NCI-H1417 (cell line): Measurements from ENCODE around the gene AZI2.

ENCODE experiments used
- DNase-seq, 3 experiments: peaks; one replicate each; lab custom pipeline; 2025; lab: John Stamatoyannopoulos, UW

The AZI2 gene

GRCh38 chr3:28300345-28300962 lies 48.2 kb downstream of the AZI2 start:
- DNase-seq, result no peak

GRCh38 chr3:28299705-28300104 lies 48.9 kb downstream of the AZI2 start:
- no peak for DNase-seq

GRCh38 chr3:28295898-28296490 lies 52.6 kb downstream of the AZI2 start:
- no peak for DNase-seq

GRCh38 chr3:28294667-28295413 lies 53.8 kb downstream of the AZI2 start:
- DNase-seq, result no peak

- no peak for DNase-seq
Measured at GRCh38 chr3:28292622-28293021, 56.0 kb downstream of the AZI2 start.

- no peak for DNase-seq
Measured at GRCh38 chr3:28291577-28291976, 57.0 kb downstream of the AZI2 start.

GRCh38 chr3:28290863-28291300 lies 57.7 kb downstream of the AZI2 start:
- DNase-seq, result no peak

- no peak for DNase-seq
Measured at GRCh38 chr3:28287046-28287445, 61.6 kb downstream of the AZI2 start.

- DNase-seq, result peak in 2 of 3 experiments; percentile 1 to 58
Measured at GRCh38 chr3:28286595-28286994, 62.0 kb downstream of the AZI2 start.

GRCh38 chr3:28280781-28281180 lies 67.8 kb downstream of the AZI2 start:
- DNase-seq, result no peak

GRCh38 chr3:28279770-28280169 lies 68.9 kb downstream of the AZI2 start:
- peak in 1 of 3 experiments; percentile 1 for DNase-seq

GRCh38 chr3:28278918-28279317 lies 69.7 kb downstream of the AZI2 start:
- no peak for DNase-seq

GRCh38 chr3:28273837-28274236 lies 74.8 kb downstream of the AZI2 start:
- no peak for DNase-seq
